ENCODE measurements around the gene BABAM2. TPM values are rescaled to one million over a fixed set of nuclear protein-coding genes. Genes with fewer than 3 reads are reported as not detected.

Gene BABAM2
- total RNA-seq, 1 donor from 2014 or later: 33.9 TPM

GRCh38 chr2:27988718-27989117, 98.2 kb downstream of the BABAM2 start:
- H3K9me3 Mint-ChIP-seq (ENCODE audit: low read depth): peaks cover 14% of the 10 kb centered on the region
- no peak overlapping the region for H3K27ac Mint-ChIP-seq (ENCODE audit: unreplicated experiment)
- H3K36me3 Mint-ChIP-seq (ENCODE audit: low read depth): peaks cover 4% of the 10 kb centered on the region
- no peak for TF ChIP-seq CTCF (IDR thresholded peaks at IDR 0.05)
- DNase-seq (ENCODE audit: low spot score): no peak
- no peaks in the 10 kb centered on the region for H3K27me3 Mint-ChIP-seq (ENCODE audit: low read depth)
- peaks cover 21% of the 10 kb centered on the region for H3K4me1 Mint-ChIP-seq (ENCODE audit: low read depth)
- H3K4me3 Mint-ChIP-seq (ENCODE audit: unreplicated experiment): no peak overlapping the region

GRCh38 chr2:27989149-27989548, 98.6 kb downstream of the BABAM2 start:
- no peak for DNase-seq (ENCODE audit: low spot score)
- no peaks in the 10 kb centered on the region for H3K27me3 Mint-ChIP-seq (ENCODE audit: low read depth)
- no peak overlapping the region for H3K4me3 Mint-ChIP-seq (ENCODE audit: unreplicated experiment)
- no peak for TF ChIP-seq CTCF (IDR thresholded peaks at IDR 0.05)
- H3K4me1 Mint-ChIP-seq (ENCODE audit: low read depth): peaks cover 24% of the 10 kb centered on the region
- H3K27ac Mint-ChIP-seq (ENCODE audit: unreplicated experiment): no peak overlapping the region
- H3K36me3 Mint-ChIP-seq (ENCODE audit: low read depth): peaks cover 4% of the 10 kb centered on the region
- H3K9me3 Mint-ChIP-seq (ENCODE audit: low read depth): peaks cover 14% of the 10 kb centered on the region

- H3K27me3 Mint-ChIP-seq (ENCODE audit: low read depth): no peaks in the 10 kb centered on the region
- H3K4me1 Mint-ChIP-seq (ENCODE audit: low read depth): peaks cover 26% of the 10 kb centered on the region
- H3K9me3 Mint-ChIP-seq (ENCODE audit: low read depth): peaks cover 14% of the 10 kb centered on the region
- H3K27ac Mint-ChIP-seq (ENCODE audit: unreplicated experiment): no peak overlapping the region
- no peak for TF ChIP-seq CTCF (IDR thresholded peaks at IDR 0.05)
- H3K36me3 Mint-ChIP-seq (ENCODE audit: low read depth): peaks cover 4% of the 10 kb centered on the region
- H3K4me3 Mint-ChIP-seq (ENCODE audit: unreplicated experiment): no peak overlapping the region
- no peak for DNase-seq (ENCODE audit: low spot score)
Measured at GRCh38 chr2:27990030-27990590, 99.6 kb downstream of the BABAM2 start.

- peaks cover 26% of the 10 kb centered on the region for H3K4me1 Mint-ChIP-seq (ENCODE audit: low read depth)
- no peak overlapping the region for H3K4me3 Mint-ChIP-seq (ENCODE audit: unreplicated experiment)
- no peak overlapping the region for H3K27ac Mint-ChIP-seq (ENCODE audit: unreplicated experiment)
Measured at GRCh38 chr2:27991146-27991545, 100.6 kb downstream of the BABAM2 start.

GRCh38 chr2:27992787-27993401, 102.4 kb downstream of the BABAM2 start:
- no peak for DNase-seq (ENCODE audit: low spot score)
- Mint-ChIP-seq H3K27me3 (ENCODE audit: low read depth) (no peaks in the 10 kb centered on the region), H3K4me3 (ENCODE audit: unreplicated experiment) (no peak overlapping the region), H3K27ac (ENCODE audit: unreplicated experiment) (peak overlapping the region; percentile 46), H3K9me3 (ENCODE audit: low read depth) (peaks cover 14% of the 10 kb centered on the region), H3K4me1 (ENCODE audit: low read depth) (peaks cover 26% of the 10 kb centered on the region), H3K36me3 (ENCODE audit: low read depth) (peaks cover 6% of the 10 kb centered on the region)
- no peak for TF ChIP-seq CTCF (IDR thresholded peaks at IDR 0.05)

More at GRCh38 chr2:27991146-27991545, 100.6 kb downstream of the BABAM2 start:
- DNase-seq (ENCODE audit: low spot score): no peak
- Mint-ChIP-seq H3K27me3 (ENCODE audit: low read depth) (no peaks in the 10 kb centered on the region), H3K9me3 (ENCODE audit: low read depth) (peaks cover 14% of the 10 kb centered on the region), H3K36me3 (ENCODE audit: low read depth) (peaks cover 6% of the 10 kb centered on the region)
- TF ChIP-seq CTCF (IDR thresholded peaks at IDR 0.05): no peak
